Spleen (tissue), 11 donors: ENCODE measurements around the gene RAPGEF6. TPM values are rescaled to one million over a fixed set of nuclear protein-coding genes. Genes with fewer than 3 reads are reported as not detected.

Source experiments
- DNase-seq: peaks from one replicate; pipeline ENCODE4 v3.0.0-alpha.2; 2020
- H3K27ac ChIP-seq, 8 donors: fragments of 200-600 bp; sonication (generic) in 7 of 8; 1 replicate in 4 of 8; 2 replicates in 4 of 8; pipeline versions ENCODE4 v1.5.0 to v1.8.0; 2016 to 2021; ENCODE audit warnings: inconsistent platforms in 4 of 8, mild to moderate bottlenecking in 4 of 8, moderate library complexity in 1 of 8
- H3K27me3 ChIP-seq, 7 donors: fragments of 200-600 bp; sonication (generic) in 6 of 7; replicated peaks in 1 of 7; 1 replicate in 4 of 7; 2 replicates in 3 of 7; pipeline versions ENCODE4 v1.5.0 to v1.8.0; 2016 to 2021; ENCODE audit warnings: inconsistent platforms in 3 of 7, mild to moderate bottlenecking in 1 of 7
- H3K36me3 ChIP-seq, 6 donors: fragments of 200-600 bp; sonication (generic) in 5 of 6; 1 replicate in 4 of 6; 2 replicates in 2 of 6; pipeline versions ENCODE4 v1.5.0 to v1.8.0; 2016 to 2021; ENCODE audit warnings: inconsistent platforms in 2 of 6
- H3K4me1 ChIP-seq, 6 donors: fragments of 200-600 bp; sonication (generic) in 5 of 6; 1 replicate in 3 of 6; 2 replicates in 3 of 6; pipeline versions ENCODE4 v1.5.0 to v1.8.0; 2016 to 2021; ENCODE audit warnings: inconsistent platforms in 3 of 6
- H3K4me3 ChIP-seq, 8 donors: fragments of 200-600 bp; sonication (generic) in 7 of 8; 1 replicate in 4 of 8; 2 replicates in 4 of 8; pipeline versions ENCODE4 v1.5.0 to v1.8.0; 2016 to 2021; ENCODE audit warnings: inconsistent platforms in 4 of 8, mild to moderate bottlenecking in 4 of 8, moderate library complexity in 2 of 8
- H3K9me3 ChIP-seq, 8 donors: fragments of 200-600 bp; sonication (generic) in 7 of 8; 1 replicate in 4 of 8; 2 replicates in 4 of 8; pipeline versions ENCODE4 v1.5.0 to v1.8.0; 2016 to 2021; ENCODE audit warnings: inconsistent platforms in 4 of 8
- POLR2A ChIP-seq, 3 donors: fragments of 450-650 bp; IDR thresholded peaks; one replicate each; pipeline ENCODE4 v1.5.1; 2017; ENCODE audit warnings: antibody characterized with exemption in 3 of 3, mild to moderate bottlenecking in 1 of 3
- POLR2AphosphoS5 ChIP-seq, 3 donors: sonication (generic); formaldehyde crosslinking; IDR thresholded peaks; one replicate each; pipeline ENCODE4 v1.5.1; 2017; ENCODE audit warnings: antibody characterized with exemption in 3 of 3
- WGBS, 5 donors: extraction: QIAGEN DNeasy Blood & Tissue Kit in 3 of 5; methylation state at CpG; one replicate each; pipeline versions ENCODE4 v1.1.5 to v1.1.7; 2013 to 2018; 5-methylcytosine and 5-hydroxymethylcytosine counted together
- intact Hi-C: fragments of 100-400 bp; cut with DNase I; formaldehyde crosslinking; loops from one replicate; pipeline ENCODE4 v1.15.0; 2023; ENCODE audit warnings: low total_unique reads
- polyA plus RNA-seq, 3 donors: library from polyadenylated mRNA; stranded (reverse); fragments of 200-250 nt; gene quantifications; one replicate each; pipeline ENCODE4 v1.2.1, GENCODE V29; 2013
- total RNA-seq, 7 donors: library from RNA; depleted of rRNA in 3 of 7; stranded (reverse); fragments of >200 nt in 3 of 7; fragmentation: NEBNext Ultra II Directional in 4 of 7; extraction: Animal tissue kit (Norgen Biotek cat#: 25700) in 4 of 7; gene quantifications; one replicate each; pipeline versions ENCODE4 v1.1.0 to v1.2.1, GENCODE V29; 2016 to 2021
- TF ChIP-seq, protein P1 (sequence below), 11 experiments: fragments of 200-600 bp in 7 of 11; fragments of 450-650 bp in 4 of 11; sonication (generic) in 4 of 11; IDR thresholded peaks in 8 of 11; conservative IDR thresholded peaks in 3 of 11; 1 replicate in 7 of 11; 2 replicates in 4 of 11; pipeline versions ENCODE4 v1.4.0 to v1.8.0; 2016 to 2021; ENCODE audit warnings: antibody characterized with exemption in 11 of 11, inconsistent platforms in 4 of 11, mild to moderate bottlenecking in 1 of 11
- donor health status: healthy with polysubstance abuse.
- donor health status: DM: no; HTN: no; CAD: no; lungs with moderate emphysema.
- donor health status: DM: no; HTN: no; CAD: no.
- donor health status: Bipolar disorder and iron deficiency.
- donor health status: healthy.
- donor health status: DM: no; HTN: no; CAD: no.
- donor health status: DM: yes; HTN: yes; CAD: no.

The RAPGEF6 gene
- total and polyA plus RNA-seq, 10 donors = 3.8 to 56.4 (median 43.2) TPM

DNA sequence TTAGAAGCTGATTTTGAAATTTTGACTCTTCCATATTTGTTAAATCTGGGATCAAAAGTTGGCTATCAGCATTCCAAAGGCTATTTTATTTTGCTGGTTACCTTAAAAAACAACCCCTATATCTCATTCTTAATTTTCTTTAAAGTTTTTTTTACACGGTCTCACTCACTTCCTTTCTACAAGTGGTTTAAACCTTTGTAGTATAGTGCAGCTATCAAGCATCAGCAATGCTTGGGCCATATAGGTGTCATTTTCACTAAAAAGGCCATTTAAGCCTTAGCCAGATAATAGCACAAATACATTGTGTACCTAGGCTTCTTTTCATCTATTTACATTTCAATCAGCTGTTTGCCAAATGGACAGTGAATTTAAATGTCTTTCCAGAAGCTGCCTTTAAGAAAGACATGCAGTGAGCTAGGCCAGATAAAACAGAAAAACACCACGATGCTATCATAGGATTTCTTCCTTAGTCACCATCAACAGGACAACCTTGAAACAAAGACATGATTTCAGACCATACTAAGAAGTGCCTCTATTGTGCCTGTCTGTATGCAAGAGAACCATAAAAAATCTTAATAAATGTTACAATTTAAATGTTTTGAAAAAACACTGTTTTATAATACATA lies 104.2 kb downstream of the RAPGEF6 start:
- no peak for TF ChIP-seq POLR2AphosphoS5 (IDR thresholded peaks at IDR 0.05)
- TF ChIP-seq, protein P1, sequence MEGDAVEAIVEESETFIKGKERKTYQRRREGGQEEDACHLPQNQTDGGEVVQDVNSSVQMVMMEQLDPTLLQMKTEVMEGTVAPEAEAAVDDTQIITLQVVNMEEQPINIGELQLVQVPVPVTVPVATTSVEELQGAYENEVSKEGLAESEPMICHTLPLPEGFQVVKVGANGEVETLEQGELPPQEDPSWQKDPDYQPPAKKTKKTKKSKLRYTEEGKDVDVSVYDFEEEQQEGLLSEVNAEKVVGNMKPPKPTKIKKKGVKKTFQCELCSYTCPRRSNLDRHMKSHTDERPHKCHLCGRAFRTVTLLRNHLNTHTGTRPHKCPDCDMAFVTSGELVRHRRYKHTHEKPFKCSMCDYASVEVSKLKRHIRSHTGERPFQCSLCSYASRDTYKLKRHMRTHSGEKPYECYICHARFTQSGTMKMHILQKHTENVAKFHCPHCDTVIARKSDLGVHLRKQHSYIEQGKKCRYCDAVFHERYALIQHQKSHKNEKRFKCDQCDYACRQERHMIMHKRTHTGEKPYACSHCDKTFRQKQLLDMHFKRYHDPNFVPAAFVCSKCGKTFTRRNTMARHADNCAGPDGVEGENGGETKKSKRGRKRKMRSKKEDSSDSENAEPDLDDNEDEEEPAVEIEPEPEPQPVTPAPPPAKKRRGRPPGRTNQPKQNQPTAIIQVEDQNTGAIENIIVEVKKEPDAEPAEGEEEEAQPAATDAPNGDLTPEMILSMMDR (IDR thresholded peaks at IDR 0.05 in 8 of 11, conservative IDR thresholded peaks at IDR 0.05 in 3 of 11) = no peak
- TF ChIP-seq POLR2A (IDR thresholded peaks at IDR 0.05) = no peak
- H3K9me3 ChIP-seq = no peaks in the 10 kb centered on the region
- no peak overlapping the region for H3K4me3 ChIP-seq
- no peaks in the 10 kb centered on the region for H3K27me3 ChIP-seq
- intact Hi-C loops = no loop called here
- peaks cover 10 to 92% (median 45%) of the 10 kb centered on the region in 6 donors for H3K4me1 ChIP-seq
- DNase-seq = no peak
- H3K36me3 ChIP-seq = no peaks in the 10 kb centered on the region
- H3K27ac ChIP-seq = peak overlapping the region in 5 of 8 donors; percentile 13 to 64 (median 49)
- WGBS, 5 donors = 41 to 55% (median 44%) methylated on average over 2 of the region's 2 CpGs

DNA sequence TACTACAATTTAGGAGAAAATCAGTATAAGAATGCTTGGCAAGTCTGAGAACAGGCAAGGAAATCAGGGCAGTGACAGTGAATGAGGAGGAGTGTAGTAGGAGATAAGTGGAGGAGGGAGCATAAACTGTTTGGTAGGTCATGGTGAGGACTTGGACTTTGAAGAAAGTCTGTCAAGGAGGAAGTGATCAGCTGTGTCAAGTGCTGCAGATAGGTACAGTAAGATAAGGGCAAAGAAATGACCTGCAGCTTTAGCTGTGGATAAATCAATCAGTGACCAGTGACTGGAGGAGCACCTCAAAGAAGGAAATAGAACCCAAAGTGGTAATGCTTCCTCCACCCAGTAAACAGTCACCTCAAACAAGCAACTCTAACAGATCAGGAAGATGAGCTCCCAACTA lies 106.3 kb downstream of the RAPGEF6 start:
- H3K9me3 ChIP-seq = no peaks in the 10 kb centered on the region
- DNase-seq = no peak
- no peaks in the 10 kb centered on the region for H3K27me3 ChIP-seq
- no peak overlapping the region for H3K27ac ChIP-seq
- no peaks in the 10 kb centered on the region for H3K36me3 ChIP-seq
- TF ChIP-seq, protein P1 (IDR thresholded peaks at IDR 0.05 in 8 of 11, conservative IDR thresholded peaks at IDR 0.05 in 3 of 11) = no peak
- TF ChIP-seq POLR2AphosphoS5 (IDR thresholded peaks at IDR 0.05) (no peak), POLR2A (IDR thresholded peaks at IDR 0.05) (no peak)
- peaks cover 10 to 92% (median 46%) of the 10 kb centered on the region in 6 donors for H3K4me1 ChIP-seq
- intact Hi-C loops = no loop called here
- no peak overlapping the region for H3K4me3 ChIP-seq

DNA sequence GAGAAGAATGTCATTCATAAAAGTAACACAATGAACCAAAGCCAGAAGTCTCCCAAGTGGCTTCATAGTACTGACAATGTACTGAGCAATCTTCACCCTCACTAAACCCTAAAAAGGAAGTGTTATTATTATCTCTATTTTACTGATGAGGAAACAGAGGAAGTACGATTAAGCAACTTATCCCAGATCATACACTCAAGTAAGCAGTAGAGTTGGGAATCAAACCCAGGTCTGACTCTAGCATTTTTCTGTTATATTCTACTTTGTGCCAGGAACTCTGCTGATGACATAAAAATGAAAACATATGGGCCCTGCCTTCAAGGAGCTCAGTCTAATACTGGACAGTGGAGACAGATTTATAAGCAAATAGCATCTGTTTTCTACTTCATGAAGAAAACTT lies 109.2 kb downstream of the RAPGEF6 start:
- Histone ChIP-seq H3K4me1 (peaks cover 2 to 73% (median 29%) of the 10 kb centered on the region in 6 donors), H3K9me3 (no peaks in the 10 kb centered on the region), H3K27me3 (no peaks in the 10 kb centered on the region), H3K27ac (peak overlapping the region in 4 of 8 donors; percentile 1 to 36 (median 16)), H3K4me3 (no peak overlapping the region), H3K36me3 (peaks cover 0 to 7% (median 4%) of the 10 kb centered on the region in 6 donors)
- intact Hi-C loops = no loop called here
- no peak for DNase-seq
- 13 to 64% (median 30%) methylated on average over 1 of the region's 1 CpG for WGBS, 5 donors
- TF ChIP-seq POLR2A (IDR thresholded peaks at IDR 0.05) = no peak
- TF ChIP-seq, protein P1 (IDR thresholded peaks at IDR 0.05 in 8 of 11, conservative IDR thresholded peaks at IDR 0.05 in 3 of 11) = no peak
- TF ChIP-seq POLR2AphosphoS5 (IDR thresholded peaks at IDR 0.05) = no peak

DNA sequence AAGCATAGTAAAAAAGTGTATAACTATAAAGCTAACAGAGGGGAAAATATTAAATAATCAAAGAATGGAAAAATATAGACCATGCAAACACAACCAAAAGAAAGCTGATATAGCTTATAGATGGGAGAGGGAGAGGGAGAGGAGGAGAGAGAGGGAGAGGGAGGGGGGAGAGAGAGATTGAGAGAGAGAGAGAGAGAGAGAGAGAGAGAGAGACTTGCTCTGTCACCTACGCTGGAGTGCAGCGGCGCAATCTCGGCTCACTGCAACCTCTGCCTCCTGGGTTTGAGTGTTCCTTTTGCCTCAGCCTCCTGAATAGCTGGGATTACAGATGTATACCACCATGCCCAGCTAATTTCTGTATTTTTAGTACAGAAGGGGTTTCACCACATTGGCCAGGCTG lies 110.6 kb downstream of the RAPGEF6 start:
- TF ChIP-seq POLR2AphosphoS5 (IDR thresholded peaks at IDR 0.05) (no peak), POLR2A (IDR thresholded peaks at IDR 0.05) (no peak)
- TF ChIP-seq, protein P1 (IDR thresholded peaks at IDR 0.05 in 8 of 11, conservative IDR thresholded peaks at IDR 0.05 in 3 of 11) = no peak
- intact Hi-C loops = no loop called here
- H3K4me1 ChIP-seq = peaks cover 0 to 59% (median 22%) of the 10 kb centered on the region in 6 donors
- 83 to 97% (median 92%) methylated on average over 4 of the region's 4 CpGs for WGBS, 5 donors
- no peak overlapping the region for H3K4me3 ChIP-seq
- H3K9me3 ChIP-seq = no peaks in the 10 kb centered on the region
- no peaks in the 10 kb centered on the region for H3K27me3 ChIP-seq
- no peak overlapping the region for H3K27ac ChIP-seq
- DNase-seq = no peak
- H3K36me3 ChIP-seq = peaks cover 0 to 21% (median 12%) of the 10 kb centered on the region in 6 donors
